ENCODE results near the gene ADAMTSL5. TPM values are rescaled to one million over a fixed set of nuclear protein-coding genes. Genes with fewer than 3 reads are reported as not detected.

ADAMTSL5 gene
- total and polyA plus RNA-seq, 2 of the 13 experiments (the other 11 are each of a cell fraction or from before 2014, with no cell fraction given): 0.60 to 2.7 TPM

GRCh38 chr19:1491114-1491848 is 21.5 kb downstream of the ADAMTSL5 start, which contains the start of gene REEP6 (continued):
- no peak for TF ChIP-seq JUND (CRISPR knock-in tag; IDR thresholded peaks at IDR 0.05)
- peak; percentile 47; the same call in 1 of the 2 replicates for TF ChIP-seq ZFX (CRISPR knock-in tag; IDR thresholded peaks at IDR 0.05; ENCODE audit: low read depth)
- TF ChIP-seq ZXDC (CRISPR knock-in tag; IDR thresholded peaks at IDR 0.05): peak; percentile 50; the same call in 1 of the 2 replicates
- no peak for TF ChIP-seq ZNF280B (CRISPR knock-in tag; IDR thresholded peaks at IDR 0.05; ENCODE audit: borderline replicate concordance)
- no peak for TF ChIP-seq SRSF4 (IDR thresholded peaks at IDR 0.05; ENCODE audit: low read depth, low read length, poor library complexity, severe bottlenecking)
- TF ChIP-seq ZNF549 (CRISPR knock-in tag; IDR thresholded peaks at IDR 0.05): no peak
- TF ChIP-seq FOXP4 (CRISPR knock-in tag; IDR thresholded peaks at IDR 0.05): 0 out of 2 replicates have a peak, but pooled peaks have one; percentile 28
- no peak for TF ChIP-seq PRPF4 (IDR thresholded peaks at IDR 0.05; ENCODE audit: low read depth, low read length, poor library complexity, severe bottlenecking)
- no peak for TF ChIP-seq MTA3 (CRISPR knock-in tag; IDR thresholded peaks at IDR 0.05)
- TF ChIP-seq ARNTL (CRISPR knock-in tag; IDR thresholded peaks at IDR 0.05): no peak
- TF ChIP-seq TFE3 (CRISPR knock-in tag; IDR thresholded peaks at IDR 0.05): no peak
- no peak for TF ChIP-seq MAFF (IDR thresholded peaks at IDR 0.05; ENCODE audit: low read depth, low read length)
- peak; percentile 53; the same call in 1 of the 2 replicates for TF ChIP-seq ZNF451 (CRISPR knock-in tag; IDR thresholded peaks at IDR 0.05)
- TF ChIP-seq FOXJ3 (CRISPR knock-in tag; IDR thresholded peaks at IDR 0.05; ENCODE audit: borderline replicate concordance): no peak; the same call in 1 of the 2 replicates
- no peak for TF ChIP-seq PHF5A (CRISPR knock-in tag; IDR thresholded peaks at IDR 0.05; ENCODE audit: low read depth, unreplicated experiment)
- no peak for TF ChIP-seq ZNF136 (CRISPR knock-in tag; IDR thresholded peaks at IDR 0.05; ENCODE audit: low read depth)
- TF ChIP-seq SMAD3 (CRISPR knock-in tag; IDR thresholded peaks at IDR 0.05): no peak
- peak; percentile 47; the same call in 1 of the 2 replicates for TF ChIP-seq CAMTA2 (CRISPR knock-in tag; IDR thresholded peaks at IDR 0.05; ENCODE audit: borderline replicate concordance)
- TF ChIP-seq ZNF335 (CRISPR knock-in tag; IDR thresholded peaks at IDR 0.05): no peak
- TF ChIP-seq KAT2B (IDR thresholded peaks at IDR 0.05; ENCODE audit: borderline replicate concordance, low read depth, low read length): no peak
- TF ChIP-seq ZNF746 (CRISPR knock-in tag; IDR thresholded peaks at IDR 0.05): peak; percentile 71; the same call in 1 of the 2 replicates
- no peak for TF ChIP-seq DNMT1 (CRISPR knock-in tag; IDR thresholded peaks at IDR 0.05)
- peak; percentile 50 to 96; a peak in 3 of 4 replicates for TF ChIP-seq POLR2A (IDR thresholded peaks at IDR 0.05; ENCODE audit: insufficient read depth in 1 of 2, low read depth in 2 of 2, low read length in 2 of 2)

Data from HepG2 (cell line).